SU-DHL-6 (cell line): ENCODE results near the gene CCDC88C.

Source experiments
- H2AFZ ChIP-seq: fragments of 200-600 bp; sonication (generic); 2 replicates; pipeline ENCODE4 v1.6.1; 2014; ENCODE audit warnings: low read depth, mild to moderate bottlenecking, moderate library complexity, mixed read lengths, antibody characterized with exemption, low read length; ENCODE audit not compliant: severe bottlenecking
- H3F3A ChIP-seq: fragments of 200-600 bp; shearing (Covaris generic); 2 replicates; pipeline ENCODE4 v1.6.0; 2016; ENCODE audit warnings: antibody characterized with exemption, mild to moderate bottlenecking; ENCODE audit not compliant: insufficient read depth
- H3K27ac ChIP-seq: fragments of 200-600 bp; sonication (generic); 2 replicates; pipeline ENCODE4 v1.5.1; 2016; ENCODE audit warnings: low read depth, mild to moderate bottlenecking, low read length, moderate library complexity, mixed read lengths
- H3K27me3 ChIP-seq: fragments of 200-600 bp; sonication (generic), shearing (Covaris generic); 2 replicates; pipeline ENCODE4 v1.6.0; 2014; ENCODE audit warnings: mild to moderate bottlenecking, low read length
- H3K36me3 ChIP-seq: fragments of 200-600 bp; sonication (generic); 2 replicates; pipeline ENCODE4 v1.6.1; 2014; ENCODE audit warnings: mild to moderate bottlenecking, low read length, mixed read lengths
- H3K4me2 ChIP-seq: fragments of 300-600, 200-600 bp; shearing (Covaris generic), sonication (generic); 2 replicates; pipeline ENCODE4 v1.6.0; 2014; ENCODE audit warnings: low read length, low read depth, mild to moderate bottlenecking; ENCODE audit not compliant: poor library complexity, severe bottlenecking
- H3K4me3 ChIP-seq: fragments of 200-600 bp; sonication (generic); 2 replicates; pipeline ENCODE4 v1.5.1; 2014; ENCODE audit warnings: antibody characterized with exemption, low read length, mild to moderate bottlenecking, mixed read lengths; ENCODE audit not compliant: insufficient read depth, poor library complexity, severe bottlenecking
- H3K79me2 ChIP-seq: fragments of 200-600 bp; sonication (generic); 2 replicates; pipeline ENCODE4 v1.6.1; 2014; ENCODE audit warnings: mild to moderate bottlenecking, low read length, moderate library complexity; ENCODE audit not compliant: insufficient read depth
- H3K9ac ChIP-seq: fragments of 200-600 bp; sonication (generic); 2 replicates; pipeline ENCODE4 v1.7.0; 2014; ENCODE audit warnings: mild to moderate bottlenecking, low read length
- H3K9me2 ChIP-seq: fragments of 200-600 bp; sonication (generic); replicated peaks from 2 replicates; pipeline ENCODE4 v1.6.1; 2014; ENCODE audit warnings: low read length; ENCODE audit not compliant: insufficient read depth
- H3K9me3 ChIP-seq: fragments of 200-600 bp; sonication (generic); 2 replicates; pipeline ENCODE4 v1.6.1; 2014; ENCODE audit warnings: low read length, mixed read lengths; ENCODE audit not compliant: insufficient read depth
- H4K20me1 ChIP-seq: fragments of 200-600 bp; sonication (generic); 2 replicates; pipeline ENCODE4 v1.6.1; 2014; ENCODE audit warnings: low read depth, mild to moderate bottlenecking, antibody characterized with exemption, low read length, moderate library complexity, mixed read lengths
- EZH2phosphoT487 ChIP-seq: fragments of 200-600 bp; sonication (generic), shearing (Covaris generic); conservative IDR thresholded peaks from 2 replicates; pipeline ENCODE4 v1.6.1; 2018; ENCODE audit warnings: mild to moderate bottlenecking, antibody characterized with exemption, low read length, moderate library complexity, mixed read lengths
- TF ChIP-seq, protein P1 (sequence below): fragments of 200-600 bp; sonication (generic); IDR thresholded peaks from one replicate; pipeline ENCODE4 v1.5.1; 2017; ENCODE audit warnings: antibody characterized with exemption, mild to moderate bottlenecking, low read length, moderate library complexity; ENCODE audit not compliant: insufficient read depth, poor library complexity, severe bottlenecking

The CCDC88C gene

DNA sequence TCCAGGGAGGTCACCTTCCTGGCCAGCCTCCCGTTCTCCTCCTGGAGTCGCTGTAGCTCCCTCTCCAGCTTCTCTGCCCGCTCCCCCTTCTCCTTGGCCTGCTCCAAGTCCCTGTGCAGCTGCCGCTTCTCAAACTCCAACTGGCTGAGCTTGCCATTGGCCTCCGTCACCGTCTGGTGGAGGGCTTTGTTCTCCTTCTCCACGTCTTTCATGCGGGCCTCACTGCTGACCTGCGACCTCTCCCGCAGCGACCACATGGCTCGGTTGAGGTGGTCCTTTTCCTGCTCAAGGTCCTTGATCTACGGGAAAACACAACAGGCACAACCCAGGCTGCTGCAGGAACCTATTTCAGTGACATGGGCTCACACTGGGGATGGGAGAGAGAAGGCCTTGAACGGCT is 103.8 kb downstream of the CCDC88C start:
- H3F3A ChIP-seq: no peaks in the 10 kb centered on the region; the same call in 1 of the 2 replicates
- no peak overlapping the region for H3K27ac ChIP-seq
- H3K4me3 ChIP-seq: no peak overlapping the region
- H3K4me2 ChIP-seq: no peak overlapping the region
- H3K27me3 ChIP-seq: no peaks in the 10 kb centered on the region
- H3K9me3 ChIP-seq: no peaks in the 10 kb centered on the region
- no peak overlapping the region for H3K9ac ChIP-seq
- H2AFZ ChIP-seq: no peak overlapping the region
- TF ChIP-seq, protein P1, sequence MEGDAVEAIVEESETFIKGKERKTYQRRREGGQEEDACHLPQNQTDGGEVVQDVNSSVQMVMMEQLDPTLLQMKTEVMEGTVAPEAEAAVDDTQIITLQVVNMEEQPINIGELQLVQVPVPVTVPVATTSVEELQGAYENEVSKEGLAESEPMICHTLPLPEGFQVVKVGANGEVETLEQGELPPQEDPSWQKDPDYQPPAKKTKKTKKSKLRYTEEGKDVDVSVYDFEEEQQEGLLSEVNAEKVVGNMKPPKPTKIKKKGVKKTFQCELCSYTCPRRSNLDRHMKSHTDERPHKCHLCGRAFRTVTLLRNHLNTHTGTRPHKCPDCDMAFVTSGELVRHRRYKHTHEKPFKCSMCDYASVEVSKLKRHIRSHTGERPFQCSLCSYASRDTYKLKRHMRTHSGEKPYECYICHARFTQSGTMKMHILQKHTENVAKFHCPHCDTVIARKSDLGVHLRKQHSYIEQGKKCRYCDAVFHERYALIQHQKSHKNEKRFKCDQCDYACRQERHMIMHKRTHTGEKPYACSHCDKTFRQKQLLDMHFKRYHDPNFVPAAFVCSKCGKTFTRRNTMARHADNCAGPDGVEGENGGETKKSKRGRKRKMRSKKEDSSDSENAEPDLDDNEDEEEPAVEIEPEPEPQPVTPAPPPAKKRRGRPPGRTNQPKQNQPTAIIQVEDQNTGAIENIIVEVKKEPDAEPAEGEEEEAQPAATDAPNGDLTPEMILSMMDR: no peak
- TF ChIP-seq EZH2phosphoT487: no peak
- H3K9me2 ChIP-seq: no peaks in the 10 kb centered on the region
- H3K36me3 ChIP-seq: peaks cover 9% of the 10 kb centered on the region; the same call in 1 of the 2 replicates
- 0 out of 2 replicates have a peak, but pooled peaks cover 4% of the 10 kb centered on the region for H4K20me1 ChIP-seq
- H3K79me2 ChIP-seq: peaks cover 8% of the 10 kb centered on the region; the same call in 1 of the 2 replicates

DNA sequence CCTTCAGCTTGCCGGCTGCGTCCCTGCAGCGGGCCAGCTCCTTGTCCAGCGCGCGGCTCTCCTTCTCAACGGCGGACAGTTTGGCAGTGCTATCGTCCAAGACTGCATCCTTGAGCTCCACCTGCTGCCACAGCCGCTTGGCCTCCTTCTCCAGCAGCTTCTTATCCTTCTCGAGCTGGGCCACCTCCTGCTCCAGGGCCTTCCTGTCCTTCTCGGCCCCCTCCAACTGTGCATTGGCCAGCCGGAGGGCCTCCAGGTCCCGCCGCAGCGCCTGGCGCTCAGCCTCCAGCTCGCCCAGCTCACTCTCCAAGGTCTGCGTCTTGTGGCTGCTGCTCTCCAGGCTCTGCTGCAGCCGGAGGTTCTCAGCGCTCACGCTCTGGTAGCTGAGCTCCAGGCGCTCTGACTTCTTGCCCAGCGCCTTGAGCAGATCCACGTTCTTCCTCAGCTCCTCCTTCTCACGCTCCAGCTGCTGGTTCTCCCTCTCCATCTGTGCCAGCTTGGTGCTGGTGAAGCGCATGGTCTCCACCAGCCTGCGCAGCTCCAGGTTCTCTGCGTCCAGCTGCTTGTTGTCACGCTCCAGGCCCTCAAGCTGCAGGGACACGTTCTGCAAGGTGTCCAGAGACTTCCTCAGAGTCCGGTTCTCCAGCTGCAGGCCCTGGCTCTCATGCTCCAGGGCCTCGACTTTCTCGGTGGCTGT is 104.3 kb downstream of the CCDC88C start:
- peaks cover 8% of the 10 kb centered on the region; the same call in 1 of the 2 replicates for H3K79me2 ChIP-seq
- H3K27ac ChIP-seq: no peak overlapping the region
- H3K36me3 ChIP-seq: peaks cover 12% of the 10 kb centered on the region; the same call in 1 of the 2 replicates
- 0 out of 2 replicates have a peak, but pooled peaks cover 4% of the 10 kb centered on the region for H4K20me1 ChIP-seq
- H3K9me2 ChIP-seq: no peaks in the 10 kb centered on the region
- TF ChIP-seq, protein P1: no peak
- no peak for TF ChIP-seq EZH2phosphoT487
- H3F3A ChIP-seq: no peaks in the 10 kb centered on the region; the same call in 1 of the 2 replicates
- no peak overlapping the region for H3K4me2 ChIP-seq
- H2AFZ ChIP-seq: no peak overlapping the region
- no peaks in the 10 kb centered on the region for H3K27me3 ChIP-seq
- H3K4me3 ChIP-seq: no peak overlapping the region
- H3K9ac ChIP-seq: no peak overlapping the region
- H3K9me3 ChIP-seq: no peaks in the 10 kb centered on the region

DNA sequence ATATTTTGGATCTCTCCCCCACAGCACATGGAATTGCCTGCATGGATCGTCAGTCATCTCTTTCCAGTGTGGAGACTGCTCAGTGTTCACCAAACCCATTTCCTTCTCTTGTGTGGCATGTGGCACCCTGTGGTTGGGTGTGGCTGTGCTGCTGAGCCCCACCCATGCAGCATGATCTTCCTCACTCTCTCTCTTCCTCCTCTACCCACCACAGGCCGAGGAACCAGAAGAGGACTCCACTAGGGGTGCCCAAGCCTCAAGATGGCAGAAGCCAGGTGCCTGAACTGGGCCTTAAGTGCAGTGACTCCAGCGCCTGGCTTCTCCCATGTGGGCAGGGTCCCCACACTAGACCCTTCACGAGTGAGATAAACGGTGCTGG is 106.3 kb downstream of the CCDC88C start:
- no peaks in the 10 kb centered on the region for H3K79me2 ChIP-seq
- no peak overlapping the region for H3K4me2 ChIP-seq
- no peak overlapping the region for H3K9ac ChIP-seq
- H3K9me2 ChIP-seq: no peaks in the 10 kb centered on the region
- H2AFZ ChIP-seq: no peak overlapping the region
- H3K36me3 ChIP-seq: peaks cover 18% of the 10 kb centered on the region; the same call in 1 of the 2 replicates
- H3F3A ChIP-seq: no peaks in the 10 kb centered on the region; the same call in 1 of the 2 replicates
- 0 out of 2 replicates have a peak, but pooled peaks cover 4% of the 10 kb centered on the region for H4K20me1 ChIP-seq
- H3K9me3 ChIP-seq: no peaks in the 10 kb centered on the region
- no peak overlapping the region for H3K4me3 ChIP-seq
- no peak overlapping the region for H3K27ac ChIP-seq
- no peak for TF ChIP-seq EZH2phosphoT487
- TF ChIP-seq, protein P1: no peak
- H3K27me3 ChIP-seq: no peaks in the 10 kb centered on the region
